AG04449 (cell line): ENCODE measurements around the gene CCT8.
A peak's percentile ranks its signal among the peaks of the same experiment; 100 is the strongest.
"Not testable (repeated sequence)": the region's sequence is repeated elsewhere in the genome, so short reads cannot be mapped to it uniquely, and the experiment has no call there.

ENCODE experiments used
- CTCF ChIA-PET: fragments of 350-600 bp; formaldehyde crosslinking; extraction: SDS; loops from one replicate; lab custom pipeline; 2021; ENCODE audit warnings: antibody characterized with exemption; lab: Yijun Ruan, JAX
- POLR2A ChIA-PET: fragments of 400-600, 350-600 bp; formaldehyde crosslinking; extraction: SDS; loops from one replicate; lab custom pipeline; 2020; ENCODE audit warnings: antibody characterized with exemption, inconsistent platforms; lab: Yijun Ruan, JAX
- DNase-seq: peaks from one replicate; pipeline ENCODE4 v3.0.0-alpha.2; 2010; ENCODE audit warnings: low read depth, low spot score
- H3K4me3 ChIP-seq: 2 replicates; pipeline ENCODE4 v1.5.1; 2011; ENCODE audit warnings: low read depth, mild to moderate bottlenecking, control low read depth, low read length
- TF ChIP-seq, protein P1 (sequence below): IDR thresholded peaks from one replicate; pipeline ENCODE4 v1.5.1; 2011; ENCODE audit warnings: mild to moderate bottlenecking, moderate library complexity, low read length, control low read depth, inconsistent platforms; ENCODE audit not compliant: insufficient read depth; ENCODE audit errors: missing control alignments

The CCT8 gene

GRCh38 chr21:29022166-29022565 is 51.3 kb downstream of the CCT8 start:
- H3K4me3 ChIP-seq: no peak overlapping the region
- TF ChIP-seq, protein P1, sequence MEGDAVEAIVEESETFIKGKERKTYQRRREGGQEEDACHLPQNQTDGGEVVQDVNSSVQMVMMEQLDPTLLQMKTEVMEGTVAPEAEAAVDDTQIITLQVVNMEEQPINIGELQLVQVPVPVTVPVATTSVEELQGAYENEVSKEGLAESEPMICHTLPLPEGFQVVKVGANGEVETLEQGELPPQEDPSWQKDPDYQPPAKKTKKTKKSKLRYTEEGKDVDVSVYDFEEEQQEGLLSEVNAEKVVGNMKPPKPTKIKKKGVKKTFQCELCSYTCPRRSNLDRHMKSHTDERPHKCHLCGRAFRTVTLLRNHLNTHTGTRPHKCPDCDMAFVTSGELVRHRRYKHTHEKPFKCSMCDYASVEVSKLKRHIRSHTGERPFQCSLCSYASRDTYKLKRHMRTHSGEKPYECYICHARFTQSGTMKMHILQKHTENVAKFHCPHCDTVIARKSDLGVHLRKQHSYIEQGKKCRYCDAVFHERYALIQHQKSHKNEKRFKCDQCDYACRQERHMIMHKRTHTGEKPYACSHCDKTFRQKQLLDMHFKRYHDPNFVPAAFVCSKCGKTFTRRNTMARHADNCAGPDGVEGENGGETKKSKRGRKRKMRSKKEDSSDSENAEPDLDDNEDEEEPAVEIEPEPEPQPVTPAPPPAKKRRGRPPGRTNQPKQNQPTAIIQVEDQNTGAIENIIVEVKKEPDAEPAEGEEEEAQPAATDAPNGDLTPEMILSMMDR: no peak
- CTCF ChIA-PET: no interaction called here
- no peak for DNase-seq
- POLR2A ChIA-PET: no interaction called here

GRCh38 chr21:29018540-29018939 is 54.9 kb downstream of the CCT8 start:
- ChIA-PET POLR2A (interaction anchor here (0.5 to 1.1 kb wide), 5 partner anchors 8 to 324 kb away, joined by 3 to 9 read pairs (median 3); no protein-coding TSS in a partner anchor), CTCF (interaction anchor here (0.9 to 1.5 kb wide), 2 partner anchors 15 to 21 kb away, joined by 3 read pairs; no protein-coding TSS in a partner anchor)
- DNase-seq: no peak
- TF ChIP-seq, protein P1: no peak
- peak overlapping the region; percentile 89 for H3K4me3 ChIP-seq

DNA sequence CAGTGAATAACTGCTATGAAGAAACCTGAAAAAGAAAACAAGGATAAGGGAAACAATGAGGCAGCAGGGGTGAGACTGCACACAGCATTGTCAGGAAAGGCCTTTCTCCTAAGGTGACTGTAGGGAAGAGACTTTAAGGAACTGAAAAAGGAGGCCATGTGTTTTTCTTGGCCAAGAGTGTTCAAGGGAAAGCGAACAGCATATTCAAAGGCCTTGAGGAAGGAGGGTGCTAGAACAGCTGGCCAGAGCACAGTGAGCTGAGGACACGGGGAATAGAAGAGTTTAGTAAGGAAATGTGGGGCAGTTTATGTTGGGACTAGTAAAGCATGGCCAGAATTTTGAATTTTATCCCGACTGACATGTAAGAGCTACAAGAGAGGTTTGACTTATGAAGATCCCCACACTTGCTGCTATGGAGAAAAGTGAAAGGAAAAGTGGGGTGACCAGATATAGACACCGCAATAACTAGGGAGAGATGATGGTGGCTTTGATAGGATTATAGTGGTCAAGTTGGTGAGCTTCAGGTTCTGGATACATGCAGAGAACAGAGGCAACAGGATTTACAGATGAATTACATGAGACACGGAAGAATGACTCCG is 55.7 kb downstream of the CCT8 start:
- H3K4me3 ChIP-seq: peak overlapping the region; percentile 89
- DNase-seq: no peak
- ChIA-PET CTCF (interaction anchor here (0.9 kb wide), 1 partner anchor 22 kb away, joined by 3 read pairs; no protein-coding TSS in a partner anchor), POLR2A (interaction anchor here (0.7 kb wide), 1 partner anchor 15 kb away, joined by 4 read pairs; no protein-coding TSS in a partner anchor)
- TF ChIP-seq, protein P1: no peak

GRCh38 chr21:29011236-29011635 is 62.2 kb downstream of the CCT8 start:
- CTCF ChIA-PET, DNase-seq, H3K4me3 ChIP-seq, POLR2A ChIA-PET: not testable (repeated sequence)

DNA sequence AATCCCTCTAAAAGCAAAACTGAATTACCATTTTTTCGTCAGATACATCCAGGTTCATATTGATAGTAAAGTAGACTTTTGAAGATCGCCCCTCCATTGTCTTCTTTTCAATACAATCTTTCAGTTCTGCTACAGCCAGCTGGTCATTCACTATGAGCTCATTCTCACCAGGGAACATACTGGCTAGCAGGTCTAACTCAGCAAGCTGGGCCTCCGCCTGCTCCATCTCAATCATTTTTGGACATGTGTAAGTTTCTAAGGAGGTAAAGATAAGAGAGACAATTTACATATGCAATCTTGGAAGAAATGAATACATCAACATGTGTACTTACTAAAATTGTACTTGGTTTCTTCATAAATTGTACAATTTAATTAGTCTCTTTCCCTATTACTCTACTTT is 65.1 kb downstream of the CCT8 start:
- no peak for DNase-seq
- CTCF ChIA-PET: no interaction called here
- TF ChIP-seq, protein P1: no peak
- POLR2A ChIA-PET: no interaction called here
- H3K4me3 ChIP-seq: no peak overlapping the region

- CTCF ChIA-PET: no interaction called here
- no peak overlapping the region for H3K4me3 ChIP-seq
- TF ChIP-seq, protein P1: no peak
- DNase-seq: no peak
- POLR2A ChIA-PET: no interaction called here
These were observed 65.6 kb downstream of the CCT8 start for GRCh38 chr21:29007810-29008209.

DNA sequence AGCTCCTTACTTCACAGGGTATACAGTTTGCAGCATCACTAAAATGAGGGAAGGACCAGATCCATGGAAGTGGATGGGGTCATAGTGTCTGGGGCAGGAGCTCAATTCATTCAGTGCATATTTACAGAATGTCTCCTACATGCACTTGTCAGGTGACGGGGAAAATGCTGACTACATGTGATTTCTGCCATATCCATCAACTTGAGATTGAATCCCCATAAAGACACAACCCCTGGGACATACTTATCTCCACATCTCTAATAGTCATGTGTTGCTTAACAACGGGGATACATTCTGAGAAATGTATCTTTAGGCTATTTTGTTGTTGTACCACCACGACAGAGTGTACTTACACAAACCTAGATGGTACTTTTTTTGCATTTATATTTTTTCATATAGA is 66.3 kb downstream of the CCT8 start:
- no peak for DNase-seq
- CTCF ChIA-PET: no interaction called here
- TF ChIP-seq, protein P1: no peak
- H3K4me3 ChIP-seq: no peak overlapping the region
- POLR2A ChIA-PET: no interaction called here
